ENCODE results near the gene SUZ12. TPM values are rescaled to one million over a fixed set of nuclear protein-coding genes. Genes with fewer than 3 reads are reported as not detected.
"Not testable (repeated sequence)": the region's sequence is repeated elsewhere in the genome, so short reads cannot be mapped to it uniquely, and the experiment has no call there.

Gene SUZ12
- total and polyA plus RNA-seq, 8 donors: 26.0 to 49.0 (median 42.3) TPM

GRCh38 chr17:31916491-31917064, 20.2 kb upstream of the SUZ12 start:
- no peak overlapping the region for H3K4me3 ChIP-seq
- ATAC-seq (no peak), DNase-seq (no peak)
- H3K4me1 ChIP-seq: peaks cover 0 to 6% of the 10 kb centered on the region in 2 donors
- no peaks in the 10 kb centered on the region for H3K9me3 ChIP-seq
- H3K27ac ChIP-seq: no peak overlapping the region
- H3K36me3 ChIP-seq: no peaks in the 10 kb centered on the region
- peaks cover 11 to 51% of the 10 kb centered on the region in 2 donors for H3K27me3 ChIP-seq
- intact Hi-C loops (cut with DNase I): no loop called here
- no peak for TF ChIP-seq CTCF (IDR thresholded peaks at IDR 0.05)

GRCh38 chr17:31917065-31917529, 19.7 kb upstream of the SUZ12 start:
- ATAC-seq: peak; percentile 61
- peak in 1 of 4 donors; percentile 82 for DNase-seq
- intact Hi-C loops (cut with DNase I): no loop called here
- TF ChIP-seq CTCF (IDR thresholded peaks at IDR 0.05): no peak
- peaks cover 11 to 49% of the 10 kb centered on the region in 2 donors for H3K27me3 ChIP-seq
- H3K27ac ChIP-seq: no peak overlapping the region
- H3K4me1 ChIP-seq: peaks cover 0 to 6% of the 10 kb centered on the region in 2 donors
- no peaks in the 10 kb centered on the region for H3K36me3 ChIP-seq
- no peak overlapping the region for H3K4me3 ChIP-seq
- no peaks in the 10 kb centered on the region for H3K9me3 ChIP-seq

GRCh38 chr17:31917721-31918120, 19.1 kb upstream of the SUZ12 start:
- H3K27me3 ChIP-seq: peaks cover 11 to 50% of the 10 kb centered on the region in 2 donors
- intact Hi-C loops (cut with DNase I); H3K4me1 ChIP-seq; H3K9me3 ChIP-seq; H3K27ac ChIP-seq; ATAC-seq; H3K4me3 ChIP-seq; H3K36me3 ChIP-seq; DNase-seq: not testable (repeated sequence)

GRCh38 chr17:31918701-31919128, 18.1 kb upstream of the SUZ12 start:
- Histone ChIP-seq H3K4me3 (no peak overlapping the region), H3K9me3 (no peaks in the 10 kb centered on the region)
- intact Hi-C loops (cut with DNase I): no loop called here

GRCh38 chr17:31919802-31920525, 16.8 kb upstream of the SUZ12 start:
- TF ChIP-seq CTCF (IDR thresholded peaks at IDR 0.05): no peak
- Histone ChIP-seq H3K4me3 (no peak overlapping the region), H3K27ac (no peak overlapping the region), H3K36me3 (no peaks in the 10 kb centered on the region), H3K9me3 (no peaks in the 10 kb centered on the region), H3K4me1 (peaks cover 0 to 6% of the 10 kb centered on the region in 2 donors), H3K27me3 (peaks cover 11 to 53% of the 10 kb centered on the region in 2 donors)
- ATAC-seq (no peak), DNase-seq (no peak)
- intact Hi-C loops (cut with DNase I): no loop called here

More at GRCh38 chr17:31918701-31919128, 18.1 kb upstream of the SUZ12 start:
- TF ChIP-seq CTCF (IDR thresholded peaks at IDR 0.05): no peak
- H3K4me1 ChIP-seq: peaks cover 0 to 6% of the 10 kb centered on the region in 2 donors
- no peak for DNase-seq
- no peaks in the 10 kb centered on the region for H3K36me3 ChIP-seq
- peaks cover 11 to 57% of the 10 kb centered on the region in 2 donors for H3K27me3 ChIP-seq
- no peak overlapping the region for H3K27ac ChIP-seq
- no peak for ATAC-seq
